Hematopoietic multipotent progenitor cell treated with erythropoietin and hydrocortisone succinate and interleukin-3 and kit ligand, for 4 days (in vitro differentiated cells): ENCODE data around the gene BRME1.

ENCODE experiments used
- DNase-seq: peaks from one replicate; pipeline ENCODE4 v3.0.0-alpha.2; 2015

BRME1 gene

DNA sequence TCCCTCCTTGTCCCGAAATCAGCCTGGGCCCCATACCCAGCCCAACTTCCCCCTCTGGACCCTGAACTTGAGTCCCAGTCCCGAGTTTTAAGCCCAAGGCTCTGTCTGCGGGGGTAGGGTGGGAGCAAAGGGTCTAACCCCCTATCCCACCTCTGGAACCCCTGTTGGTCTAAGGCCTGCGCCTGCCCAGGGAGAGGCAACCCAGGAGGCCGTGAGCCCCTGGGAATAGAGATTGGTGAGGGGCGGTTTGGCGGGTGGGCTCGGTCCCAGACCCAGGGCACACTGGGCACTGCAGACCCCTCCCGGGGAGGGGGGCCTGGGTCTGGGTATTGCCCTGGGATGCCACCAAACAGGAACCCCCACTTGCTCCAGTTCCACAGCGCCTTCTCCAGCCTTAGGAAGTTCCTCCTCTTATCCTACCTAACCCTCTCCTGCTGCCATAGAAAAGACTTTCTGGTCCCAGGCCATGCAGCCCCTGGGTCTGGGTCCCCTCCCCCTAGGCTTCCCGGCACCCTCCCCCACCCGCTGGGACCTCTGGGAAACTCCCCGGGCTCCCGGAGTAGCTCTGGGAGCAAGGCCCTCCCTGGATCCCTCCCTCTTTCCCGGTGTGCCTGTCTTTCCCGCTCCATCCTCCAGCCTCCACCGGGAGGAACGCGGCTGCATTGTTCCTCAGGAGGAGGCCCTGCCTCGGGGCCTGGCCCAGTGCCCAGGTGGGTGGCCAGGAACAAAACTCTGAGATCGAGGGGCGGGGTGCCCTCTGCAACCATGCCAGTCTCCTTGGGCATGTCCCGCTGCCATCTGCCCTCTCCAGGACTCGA, 62.6 kb downstream of the BRME1 start:
- no peak for DNase-seq

DNA sequence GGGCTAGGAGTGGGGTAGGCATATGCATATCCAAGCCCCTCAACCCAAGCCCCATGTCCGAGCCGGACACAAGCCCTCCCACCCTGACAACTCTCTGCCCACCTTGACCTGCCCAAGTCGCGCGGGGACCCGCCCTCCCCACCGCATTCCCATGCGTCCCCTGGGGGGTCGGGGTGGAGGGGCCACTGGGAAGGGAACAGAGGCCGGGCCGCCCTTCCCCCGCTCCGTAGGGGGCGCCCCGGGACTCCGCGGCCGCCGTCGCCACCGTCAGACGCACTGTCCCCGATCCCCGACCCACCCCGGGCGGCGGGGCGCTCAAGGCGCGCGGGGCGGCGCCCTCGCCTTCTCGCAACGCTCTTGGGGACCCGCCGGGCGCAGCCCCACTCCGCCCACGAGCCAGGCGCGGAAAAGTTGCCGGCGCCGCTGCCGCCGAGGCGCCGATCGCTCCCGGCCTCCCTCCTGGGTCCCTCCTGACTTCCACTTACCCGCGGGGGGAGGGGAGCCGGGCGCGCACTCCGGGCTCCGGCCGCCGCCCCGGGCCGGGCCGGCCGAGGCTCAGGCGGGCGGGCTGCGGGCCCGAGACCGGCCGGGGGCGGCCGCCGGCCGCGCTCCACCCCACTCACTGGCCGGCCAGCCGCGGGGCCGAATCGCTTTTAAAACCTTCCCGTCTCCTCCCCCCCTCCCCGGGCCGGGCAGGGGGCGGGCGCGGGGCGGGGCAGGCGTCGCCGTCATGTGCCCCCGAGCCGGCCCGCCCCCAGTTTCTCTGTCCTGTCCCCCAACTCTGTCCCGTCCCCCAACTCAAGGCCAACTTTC, 63.4 kb downstream of the BRME1 start:
- peak; percentile 87 for DNase-seq

DNA sequence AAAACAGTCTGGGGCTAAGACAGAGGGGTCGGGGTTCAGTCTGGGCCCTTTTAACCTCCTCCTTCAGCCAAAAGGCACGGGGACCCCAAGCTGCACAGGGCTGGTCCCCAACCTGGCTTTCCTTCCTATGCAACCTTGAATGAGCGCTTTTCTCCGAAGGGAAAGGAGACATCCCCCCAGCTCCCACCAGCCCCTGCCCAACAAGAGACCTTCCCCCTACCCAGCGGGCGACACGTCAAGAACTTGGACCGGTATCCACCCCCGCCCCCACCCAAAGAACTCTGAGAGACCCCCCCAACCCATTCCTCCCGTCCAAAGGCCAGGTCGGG, 64.0 kb downstream of the BRME1 start:
- DNase-seq = no peak

DNA sequence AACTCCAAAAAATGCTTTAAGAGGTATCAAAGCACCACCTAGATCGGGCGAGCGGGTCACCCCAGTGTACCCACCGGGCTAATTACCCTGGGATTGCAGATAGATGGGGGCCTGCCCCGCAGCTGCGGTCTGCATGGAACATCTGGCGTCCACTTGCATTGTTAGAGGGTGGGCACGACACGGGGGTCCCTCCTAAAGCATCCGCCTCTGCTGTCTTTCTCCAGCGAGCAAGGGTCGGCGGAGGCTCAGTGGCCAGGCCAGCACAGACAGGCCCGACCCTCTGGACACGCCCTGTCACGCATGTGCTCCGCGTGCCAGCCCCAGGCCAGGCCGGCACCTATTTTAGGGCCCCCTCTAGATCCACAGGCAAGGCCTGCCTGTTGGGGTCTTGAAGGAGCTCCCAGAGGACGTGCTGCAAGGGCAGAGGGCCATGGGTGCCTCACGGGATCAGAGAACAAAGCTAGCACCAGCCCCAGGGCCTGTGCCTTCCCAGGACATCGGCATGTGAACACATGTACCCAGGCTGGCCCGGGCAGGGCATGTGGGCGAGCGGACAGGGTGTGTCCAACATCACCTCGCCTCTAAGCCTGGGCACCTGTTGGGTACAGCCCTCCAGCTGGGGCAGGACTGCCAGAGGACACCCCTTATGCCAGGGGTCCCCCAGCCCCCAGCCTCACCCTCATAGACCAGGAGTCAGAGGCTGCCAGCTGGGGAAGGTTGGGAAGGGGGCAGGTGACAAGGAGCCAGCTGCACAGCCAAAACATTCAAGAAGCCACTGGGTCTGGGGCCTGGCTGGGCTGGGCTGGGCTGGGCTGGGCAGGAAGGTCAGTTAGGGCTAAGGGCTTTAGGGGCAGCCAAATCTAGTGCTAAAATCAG, 64.6 kb downstream of the BRME1 start:
- DNase-seq = peak; percentile 66

DNA sequence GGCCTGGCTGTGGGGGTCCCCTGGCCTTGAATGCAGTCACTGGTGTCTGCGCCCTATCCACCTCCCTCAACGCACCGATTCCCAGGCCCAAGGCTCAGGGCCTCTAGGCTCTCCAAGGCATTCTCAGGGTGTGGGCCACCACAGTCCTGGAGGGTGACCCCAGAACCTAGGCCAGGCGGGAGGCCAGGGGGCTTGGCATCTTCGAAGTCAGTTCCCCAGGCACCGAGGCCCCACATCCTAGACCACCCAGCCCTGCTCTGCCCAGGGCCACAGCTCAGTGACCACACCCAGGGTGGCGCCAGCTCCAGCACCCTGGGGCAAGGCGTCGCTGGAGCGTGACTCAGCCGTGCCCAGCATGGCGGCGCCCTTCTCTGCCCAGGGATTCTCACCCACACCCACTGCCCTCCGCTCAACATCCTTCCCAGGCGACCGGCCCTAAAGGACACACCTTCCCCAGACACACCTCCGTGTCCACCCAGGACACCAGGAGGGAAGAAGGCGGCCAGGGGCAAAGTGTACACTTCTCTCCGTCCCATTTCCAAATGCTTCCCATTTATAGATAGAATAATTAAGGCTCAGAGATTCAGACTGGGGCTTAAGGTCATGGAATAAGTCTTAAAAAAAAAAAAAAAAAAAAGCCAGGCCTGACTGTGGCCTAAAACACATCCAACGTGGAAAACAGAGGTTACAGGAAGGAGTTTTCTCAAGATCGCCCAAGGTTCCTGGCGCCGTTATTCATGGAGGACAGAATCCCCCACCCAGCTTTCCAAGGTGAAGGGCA, 65.4 kb downstream of the BRME1 start:
- peak; percentile 76 for DNase-seq

DNA sequence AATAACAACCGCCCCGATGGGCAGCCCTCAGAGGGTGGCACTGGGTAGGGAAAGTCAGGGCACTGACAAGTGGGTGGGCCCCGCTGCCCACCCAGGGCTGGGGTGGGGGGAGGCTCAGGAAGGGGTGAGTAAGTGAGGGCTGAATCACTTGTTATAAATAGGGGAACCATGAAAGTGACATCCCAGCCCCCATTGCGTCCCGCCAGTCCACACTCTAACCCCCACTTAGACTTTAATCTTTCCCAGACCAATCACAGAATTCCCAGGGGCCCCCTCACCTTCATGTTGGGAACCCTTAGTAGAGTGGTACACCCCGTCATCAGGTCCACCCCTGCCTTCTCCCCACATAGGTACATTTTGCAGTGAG, 66.0 kb downstream of the BRME1 start:
- DNase-seq = no peak

DNA sequence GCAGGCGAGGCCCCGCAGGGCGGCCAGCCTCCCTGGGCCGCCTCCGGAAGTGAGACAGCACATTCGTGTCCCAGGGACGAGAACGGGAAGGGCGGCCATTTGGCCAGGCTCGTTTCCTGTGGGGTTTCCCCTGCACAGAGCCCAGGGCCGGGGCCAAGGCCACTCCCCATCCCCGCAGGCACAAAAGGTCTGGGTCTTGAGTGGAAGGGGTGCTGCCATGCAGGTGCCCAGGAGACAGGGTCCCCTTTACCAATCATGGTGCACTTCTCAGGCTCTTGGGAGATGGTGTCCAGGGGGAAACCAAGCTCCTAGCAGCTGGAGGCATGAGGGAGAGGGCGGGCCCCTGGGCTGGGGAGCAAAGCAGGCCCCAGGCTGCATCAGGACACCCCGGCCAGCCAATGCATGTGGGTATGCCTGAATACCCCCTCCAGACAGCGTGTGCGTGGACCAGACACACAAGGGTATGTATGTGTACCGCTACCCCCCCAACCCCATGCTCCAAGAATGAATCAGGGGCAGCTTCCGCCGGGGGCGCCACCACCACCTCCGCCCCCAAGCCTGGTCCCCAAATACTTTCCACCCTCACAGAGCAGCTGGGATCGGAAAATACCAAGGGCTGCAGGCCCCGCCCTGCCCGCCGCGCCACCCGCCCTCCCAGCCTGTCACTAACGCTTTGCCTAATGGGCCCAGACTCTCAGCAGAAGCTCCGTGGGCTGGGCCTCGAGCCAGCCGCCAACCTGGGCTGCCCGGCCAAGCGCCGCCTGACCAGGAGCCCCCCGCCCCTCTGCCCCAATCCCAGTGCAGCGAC, 66.6 kb downstream of the BRME1 start:
- peak; percentile 96 for DNase-seq

DNA sequence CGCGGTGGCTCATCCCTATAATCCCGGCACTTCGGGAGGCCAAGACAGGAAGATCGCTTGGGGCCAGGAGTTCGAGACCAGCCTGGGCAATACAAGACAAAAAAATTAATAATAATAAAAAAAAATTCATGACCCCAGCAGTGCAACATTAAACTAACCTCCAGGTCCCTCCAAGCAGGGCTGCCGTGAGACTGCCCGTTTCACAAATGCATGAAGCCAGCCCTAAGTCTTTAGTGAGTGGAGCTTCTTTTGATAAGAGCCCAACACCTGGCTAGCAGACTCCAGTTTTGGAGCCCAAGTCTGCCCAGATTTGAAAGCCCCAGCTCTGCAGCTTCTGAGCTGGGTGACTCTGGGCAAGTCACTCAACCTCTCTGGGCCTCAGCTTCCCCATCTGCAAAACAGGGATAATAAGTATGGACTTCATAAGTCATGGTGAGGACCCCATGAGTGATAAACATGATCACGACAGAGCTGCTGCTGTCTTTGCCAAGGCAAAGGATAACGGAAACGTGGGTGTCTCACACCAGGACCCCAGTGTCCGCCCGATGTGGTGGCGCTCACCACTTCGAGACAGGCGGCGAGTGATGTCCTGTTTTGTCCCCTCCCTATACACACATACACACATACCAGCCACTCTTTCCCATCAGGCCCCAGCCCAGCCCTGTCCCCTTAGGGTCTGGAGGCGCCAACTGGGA, 67.3 kb downstream of the BRME1 start:
- no peak for DNase-seq

DNA sequence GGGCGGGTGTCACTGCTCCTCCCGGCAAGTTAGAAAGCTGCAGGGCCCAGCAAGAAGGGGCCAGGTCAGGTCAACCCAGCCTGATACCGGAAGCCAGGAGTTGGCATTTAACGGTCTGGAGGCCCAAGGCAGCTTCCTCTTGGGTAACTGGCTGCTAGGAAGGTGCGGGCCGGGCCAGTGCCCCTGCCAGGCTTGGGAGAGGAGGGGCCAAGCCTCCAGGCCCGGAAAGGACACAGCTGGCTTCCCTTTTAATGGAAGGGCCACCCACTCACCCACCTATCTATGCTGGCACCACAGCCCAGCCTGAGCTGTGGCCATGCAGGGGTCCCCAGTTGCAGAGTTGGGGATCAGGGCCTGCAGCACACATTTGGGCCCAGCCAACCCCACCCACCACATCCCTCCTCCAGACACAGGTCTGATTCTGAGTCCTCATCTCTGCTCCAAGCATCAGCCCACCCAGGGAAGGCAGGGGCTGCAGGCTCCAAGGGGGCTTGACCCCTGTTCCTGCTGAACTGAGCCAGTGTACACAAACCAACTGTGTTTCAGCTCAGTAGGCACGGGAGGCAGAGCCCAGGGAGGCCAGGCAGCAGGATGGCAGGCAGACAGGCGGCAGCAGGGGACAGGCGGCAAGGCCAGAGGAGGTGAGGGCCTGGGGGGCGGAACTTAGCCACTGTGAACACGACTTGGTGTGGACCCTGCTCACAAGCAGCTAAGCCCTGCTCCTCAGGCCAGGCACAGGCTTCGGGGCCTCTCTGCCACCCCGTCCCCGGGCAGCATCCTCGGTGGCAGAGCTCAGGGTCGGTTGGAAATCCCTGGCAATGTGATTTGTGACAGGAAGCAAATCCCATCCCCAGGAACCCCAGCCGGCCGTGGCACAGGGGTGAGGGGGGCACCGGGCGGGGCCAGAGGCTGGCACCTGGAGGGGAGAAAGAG, 69.9 kb downstream of the BRME1 start:
- peak; percentile 96 for DNase-seq

DNA sequence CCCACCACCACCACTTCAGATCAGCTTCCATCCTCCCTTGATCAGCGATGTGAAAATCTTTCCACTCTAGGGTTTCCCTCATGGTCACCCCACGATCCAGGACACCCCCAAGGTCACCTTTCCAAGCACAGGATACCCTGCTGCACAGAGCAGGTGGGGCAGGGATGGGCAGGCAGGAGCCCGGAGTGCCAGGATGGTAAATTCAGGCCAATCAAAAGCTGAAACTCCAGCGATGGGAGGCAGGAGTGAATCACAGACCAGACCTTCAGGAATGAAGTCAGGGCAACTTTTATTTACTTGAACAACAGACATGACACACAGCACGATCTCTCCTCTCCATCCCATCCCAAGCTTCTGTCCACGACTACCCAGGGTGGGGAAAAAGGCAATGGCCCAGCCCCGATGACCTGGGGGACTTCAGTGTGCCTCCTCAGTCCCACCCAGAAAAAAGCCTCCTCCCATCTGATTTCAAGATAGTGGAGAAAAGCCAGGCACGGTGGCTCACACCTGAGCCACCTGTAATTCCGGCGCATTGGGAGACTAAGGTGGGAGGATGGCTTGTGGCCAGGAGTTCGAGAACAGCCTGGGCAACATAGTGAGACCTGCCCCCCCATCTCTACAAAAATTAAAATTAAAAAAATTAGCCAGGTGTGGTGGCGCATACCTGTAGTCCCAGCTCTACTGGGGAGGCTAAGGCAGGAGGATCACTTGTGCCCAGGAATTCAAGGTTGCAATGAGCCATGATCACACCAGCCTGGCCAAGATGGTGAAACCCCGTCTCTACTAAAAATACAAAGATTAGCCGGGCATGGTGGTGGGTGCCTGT, 71.5 kb downstream of the BRME1 start:
- DNase-seq = no peak

DNA sequence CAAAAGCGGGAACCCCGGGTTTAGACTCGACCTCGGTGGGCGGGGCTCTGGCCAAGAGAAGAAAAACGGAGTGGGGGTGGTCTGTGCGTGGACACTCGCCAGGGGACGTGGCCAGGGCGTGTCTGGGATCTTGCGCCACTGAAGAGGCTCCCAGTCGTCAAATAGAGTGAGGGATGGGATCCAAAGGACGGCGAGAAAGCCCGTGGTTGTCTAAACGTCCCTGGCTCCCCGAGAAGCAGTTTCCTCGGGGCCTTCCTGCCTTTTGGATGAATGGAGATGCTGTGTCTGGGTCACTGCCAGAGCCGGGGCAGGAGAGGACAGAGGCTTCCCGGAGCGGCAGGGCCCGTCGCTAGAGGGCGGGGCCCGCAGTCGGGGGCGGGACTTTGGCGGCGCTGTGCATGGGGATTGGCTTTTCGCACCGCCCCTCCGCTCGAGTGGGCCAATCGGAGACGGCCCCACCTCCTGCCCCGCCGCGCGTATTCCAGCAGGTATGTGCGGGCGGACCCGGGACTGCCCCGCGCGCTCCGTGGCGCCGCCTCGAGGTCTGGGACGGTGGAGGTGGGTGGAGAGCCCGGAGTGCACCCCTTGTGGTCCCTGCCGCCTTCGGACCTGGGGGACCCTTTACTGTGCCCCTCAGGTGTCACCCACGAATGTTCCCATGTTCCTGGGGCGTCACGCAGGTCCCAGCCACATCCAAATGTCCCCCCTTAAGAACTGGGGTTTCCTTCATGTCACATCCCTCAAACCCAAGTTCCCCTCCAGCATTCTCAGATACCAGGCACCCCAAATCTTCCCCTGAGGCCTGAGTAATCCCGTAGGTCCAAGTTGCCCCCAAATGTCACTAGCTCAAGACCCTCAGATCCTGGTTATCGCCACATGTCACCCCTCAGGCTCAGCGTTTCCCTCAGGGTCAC, 72.3 kb downstream of the BRME1 start:
- DNase-seq = peak; percentile 95
